T47D (cell line): ENCODE data around the gene RPTOR.

Source experiments
- DNase-seq, 2 experiments: peaks; one replicate each; pipeline versions ENCODE4 v3.0.0 to v3.0.0-alpha.2; 2011 to 2012; ENCODE audit warnings: low read depth in 1 of 2, low spot score in 1 of 2
- JUND ChIP-seq: IDR thresholded peaks from 2 replicates; pipeline ENCODE4 v1.6.1; 2012; ENCODE audit warnings: low read depth
- in situ Hi-C: cut with HindIII; loops from 2 replicates; pipeline ENCODE4 v1.10.0; 2016; ENCODE audit warnings: low sequenced_read_pairs, low pct_unique_long_range_greater_than_20kb

Gene RPTOR

DNA sequence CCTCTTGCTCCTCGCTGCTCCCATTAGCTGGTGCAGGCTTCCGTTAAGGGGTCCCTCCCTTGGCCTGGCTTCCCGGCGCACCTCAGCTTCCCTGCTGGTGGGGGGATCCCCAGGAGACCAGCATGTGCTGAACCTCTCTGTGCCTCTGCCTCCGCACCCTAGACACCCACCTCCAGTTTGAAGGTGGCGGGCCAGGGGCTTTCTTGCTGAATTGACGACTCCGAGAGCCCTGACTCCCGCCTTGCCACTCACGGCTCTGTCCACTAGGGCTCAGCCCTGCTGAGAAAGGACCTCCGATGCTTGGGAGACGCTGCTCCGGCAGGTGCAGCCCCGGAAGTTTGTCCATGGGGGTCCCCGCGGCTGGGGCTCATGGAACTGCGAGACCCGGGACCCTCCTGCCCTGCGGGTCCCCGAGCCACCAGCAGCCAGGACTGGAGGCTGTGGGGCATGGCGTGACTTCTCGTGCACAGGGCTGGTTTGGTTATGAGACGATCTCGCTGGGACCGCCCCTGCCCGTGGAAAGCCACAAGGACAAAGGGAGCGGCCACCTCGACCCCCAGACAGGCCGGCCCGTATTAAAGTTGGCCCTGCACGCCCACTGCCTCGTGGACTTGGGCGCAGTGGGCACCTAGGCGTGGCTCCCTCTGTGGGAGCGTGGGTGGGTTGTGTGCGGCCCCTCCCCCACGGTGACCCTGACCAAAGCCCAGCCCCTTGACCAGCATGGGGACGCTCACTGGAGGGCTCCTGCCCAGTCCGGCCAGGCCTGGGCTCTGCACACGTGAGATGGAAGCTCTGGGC lies 455.1 kb downstream of the RPTOR start:
- DNase-seq, result no peak
- in situ Hi-C loops, result no loop called here
- TF ChIP-seq JUND, result no peak

GRCh38 chr17:81000334-81000630 lies 455.6 kb downstream of the RPTOR start:
- DNase-seq, result no peak
- in situ Hi-C loops, result no loop called here
- TF ChIP-seq JUND, result no peak

DNA sequence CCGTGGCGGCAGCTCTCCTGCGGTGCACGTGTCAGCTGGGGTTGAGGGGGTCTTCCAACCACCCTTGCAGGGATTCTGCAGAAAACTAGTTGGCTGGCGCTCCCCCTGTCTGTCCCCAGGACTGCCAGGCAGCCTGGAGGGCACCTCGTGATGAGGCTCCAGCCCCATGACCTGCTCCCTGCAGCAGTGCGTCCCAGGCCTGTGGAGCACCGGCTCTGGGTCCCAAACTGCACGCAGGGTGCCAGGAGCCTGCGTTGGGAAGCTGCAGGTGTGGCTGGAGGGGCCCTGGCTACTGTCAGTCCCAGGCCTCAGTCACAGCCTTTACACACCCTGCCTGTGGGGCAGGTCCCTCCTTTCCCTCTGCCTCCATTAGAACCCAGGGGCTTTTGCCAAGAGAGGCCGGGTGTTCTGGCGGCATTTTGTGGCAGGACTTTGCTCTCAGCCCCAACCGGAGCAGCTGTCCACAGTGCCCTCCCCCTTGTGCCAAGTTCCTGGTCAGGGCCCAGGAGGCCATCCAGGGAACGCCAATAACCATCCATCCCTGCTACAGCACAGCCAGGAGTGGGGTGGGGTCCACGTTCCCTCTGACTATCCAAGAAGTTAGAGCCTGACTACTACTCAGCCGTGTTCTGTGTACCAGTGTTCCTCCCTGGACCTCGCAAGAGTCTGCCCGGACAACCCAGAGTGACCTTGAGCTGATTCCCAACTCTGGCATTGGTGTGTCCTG lies 456.2 kb downstream of the RPTOR start:
- no peak for TF ChIP-seq JUND
- no peak for DNase-seq
- in situ Hi-C loops, result no loop called here

DNA sequence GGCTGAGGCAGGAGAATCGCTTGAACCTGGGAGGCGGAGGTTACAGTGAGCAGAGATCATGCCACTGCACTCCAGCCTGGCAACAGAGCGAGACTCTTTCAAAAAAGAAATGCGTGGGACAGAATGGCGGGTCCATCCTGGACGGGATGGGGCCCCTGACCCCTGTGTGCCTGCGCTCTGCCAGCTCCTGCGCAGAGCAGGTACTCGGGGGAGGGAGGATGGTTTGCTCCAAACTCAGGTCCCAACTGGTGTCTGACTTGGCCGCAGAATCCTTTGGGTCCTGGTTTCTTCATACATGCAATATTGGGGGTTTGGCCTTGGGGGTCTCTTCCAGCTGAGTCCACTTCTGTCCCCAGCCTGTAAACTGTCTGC lies 457.4 kb downstream of the RPTOR start:
- no peak for TF ChIP-seq JUND
- in situ Hi-C loops, result no loop called here
- no peak for DNase-seq

DNA sequence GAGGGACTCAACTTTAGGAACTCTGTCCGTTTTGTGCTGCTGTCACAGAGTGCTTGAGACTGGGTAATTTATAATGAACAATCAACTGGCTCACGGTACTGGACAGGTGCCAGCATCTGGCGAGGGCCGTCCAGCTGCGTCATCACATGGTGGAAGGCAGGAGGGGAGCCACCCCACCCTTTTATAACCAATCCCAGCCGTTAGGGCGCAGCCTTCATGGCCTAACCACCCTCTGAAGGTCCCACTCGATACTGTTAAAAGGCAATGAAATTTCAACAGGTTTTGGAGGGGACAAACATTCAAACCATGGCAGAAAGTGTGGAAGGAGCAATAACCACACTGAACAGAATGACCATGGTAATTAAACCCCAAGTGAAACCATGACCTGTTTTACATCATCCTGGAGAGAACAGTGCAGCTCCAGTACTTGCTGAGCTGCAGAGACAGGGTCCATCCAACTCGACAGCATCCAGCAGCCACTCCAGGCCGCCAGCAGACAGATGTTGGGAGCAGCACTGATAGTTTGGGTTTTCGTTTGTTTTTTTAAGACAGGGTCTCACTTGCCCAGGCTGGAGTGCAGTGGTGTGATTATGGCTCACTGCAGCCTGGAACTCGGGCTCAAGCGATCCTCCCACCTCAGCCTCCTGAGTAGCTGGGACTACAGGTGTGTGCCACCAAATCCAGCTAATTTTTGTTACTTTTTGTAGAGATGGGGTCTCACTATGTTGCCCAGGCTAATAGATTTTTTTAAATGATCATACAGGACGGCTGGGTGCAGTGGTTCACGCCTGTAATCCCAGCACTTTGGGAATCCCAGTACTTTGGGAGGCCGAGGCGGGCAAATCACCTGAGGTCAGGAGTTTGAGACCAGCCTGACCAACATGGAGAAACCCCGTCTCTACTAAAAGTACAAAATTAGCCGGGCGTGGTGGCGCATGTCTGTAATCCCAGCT lies 458.0 kb downstream of the RPTOR start:
- DNase-seq, result no peak
- in situ Hi-C loops, result no loop called here

GRCh38 chr17:81003711-81004475 lies 459.3 kb downstream of the RPTOR start:
- no peak for TF ChIP-seq JUND
- no peak for DNase-seq
- in situ Hi-C loops, result no loop called here

More for the DNA sequence above, 458.0 kb downstream of the RPTOR start:
- TF ChIP-seq JUND, result no peak

DNA sequence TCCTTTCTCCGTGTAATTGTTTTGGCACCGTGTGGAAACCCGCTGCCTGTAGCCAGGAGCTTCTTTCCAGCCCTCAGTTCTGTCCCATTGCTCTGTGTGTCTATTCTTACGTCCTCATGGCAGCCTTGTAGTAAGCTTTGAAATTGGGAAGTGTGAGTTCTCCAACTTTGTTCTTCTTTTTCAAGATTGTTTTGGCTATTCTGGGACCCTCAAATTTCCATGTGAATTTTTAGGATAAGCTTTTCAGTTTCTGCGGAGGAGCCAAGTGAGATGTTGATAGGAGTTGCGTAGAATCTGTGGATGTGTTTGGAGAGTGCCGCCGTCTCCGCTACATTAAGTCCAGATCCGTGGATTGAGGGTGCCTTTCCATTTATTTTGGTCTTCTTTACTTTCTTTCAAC lies 462.3 kb downstream of the RPTOR start:
- TF ChIP-seq JUND, result no peak
- no peak for DNase-seq
- in situ Hi-C loops, result no loop called here

- TF ChIP-seq JUND, result no peak
- in situ Hi-C loops, result no loop called here
- DNase-seq, result no peak
Measured at GRCh38 chr17:81008140-81008539, 463.5 kb downstream of the RPTOR start.

GRCh38 chr17:81009136-81009535 lies 464.5 kb downstream of the RPTOR start:
- no peak for TF ChIP-seq JUND
- in situ Hi-C loops, result no loop called here

GRCh38 chr17:81010935-81011334 lies 466.3 kb downstream of the RPTOR start:
- DNase-seq, result no peak
- in situ Hi-C loops, result no loop called here
- TF ChIP-seq JUND, result no peak

More at GRCh38 chr17:81009136-81009535, 464.5 kb downstream of the RPTOR start:
- DNase-seq, result no peak

DNA sequence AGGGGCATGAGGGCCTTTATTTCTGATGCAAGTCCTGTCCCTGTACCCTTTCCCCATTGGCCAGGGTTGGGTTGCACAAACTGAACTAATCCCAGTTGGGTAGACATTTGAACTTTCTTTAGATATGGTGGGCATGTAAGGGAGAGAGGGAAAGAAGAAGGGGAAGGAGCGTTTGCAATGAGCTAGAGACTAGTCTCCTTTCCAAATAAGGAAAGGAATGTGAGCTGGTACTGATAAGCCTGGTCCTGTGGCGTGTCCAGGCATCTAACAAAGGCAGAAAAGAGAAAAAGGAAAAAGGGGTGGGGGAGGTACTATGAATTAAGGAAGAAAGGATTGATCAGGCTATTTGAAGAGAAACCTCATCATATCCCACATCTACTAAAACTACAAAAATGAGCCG lies 467.3 kb downstream of the RPTOR start:
- no peak for DNase-seq
- in situ Hi-C loops, result no loop called here
- no peak for TF ChIP-seq JUND
